ENCODE results near the gene LRRK1.

- TF ChIP-seq POLR2AphosphoS5 (IDR thresholded peaks at IDR 0.05; ENCODE audit: borderline replicate concordance, low read depth, low read length): no peak
- TF ChIP-seq EZH2 (IDR thresholded peaks at IDR 0.05): no peak
Measured at GRCh38 chr15:101038327-101039003, 119.3 kb downstream of the LRRK1 start.

Data from SK-N-MC (cell line).